GM18498 (cell line): ENCODE results near the gene OR2T5.
"Not testable (repeated sequence)": the region's sequence is repeated elsewhere in the genome, so short reads cannot be mapped to it uniquely, and the experiment has no call there.

Experiments used
- ATAC-seq: cut with Tn5 transposase; IDR thresholded peaks from one replicate; pipeline ENCODE4 v1.9.1; 2021; ENCODE audit warnings: mild to moderate bottlenecking, moderate library complexity; ENCODE audit not compliant: unreplicated experiment

The OR2T5 gene

DNA sequence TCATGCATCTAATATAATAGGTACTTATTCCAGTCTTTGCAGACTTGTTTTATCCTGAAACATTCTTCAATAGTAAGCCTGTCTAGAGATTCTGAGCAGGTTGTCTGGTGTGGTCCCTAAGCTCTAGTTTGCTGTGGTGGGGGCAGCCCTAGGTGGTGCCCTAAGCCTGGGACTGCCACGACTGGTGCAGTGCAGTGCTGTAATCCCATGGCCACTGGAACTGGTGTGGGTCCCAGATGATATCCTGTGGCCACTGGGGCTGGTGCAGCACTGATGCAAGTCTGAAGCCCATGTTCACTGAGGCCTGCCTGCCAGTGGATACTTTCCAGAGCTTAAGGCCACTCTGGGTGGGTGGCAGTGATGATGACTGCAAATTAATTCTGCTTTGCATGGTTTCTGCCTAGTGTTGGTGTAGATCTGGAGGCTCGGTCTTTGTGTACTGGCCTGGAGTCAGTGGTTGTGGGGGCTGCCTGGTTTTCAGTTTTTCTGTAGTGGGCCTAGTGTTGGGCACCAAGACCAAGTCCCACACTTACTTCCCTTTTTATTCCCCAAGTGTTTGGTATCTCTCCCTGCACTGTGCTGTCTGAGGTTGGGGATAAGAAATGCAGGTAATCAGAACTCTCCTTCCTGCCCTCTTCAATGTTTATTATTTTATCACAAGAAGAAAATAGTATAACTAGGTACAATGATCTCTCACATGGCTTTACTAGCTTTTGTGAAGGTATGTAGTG lies 12.1 kb downstream of the OR2T5 start:
- ATAC-seq: not testable (repeated sequence)

DNA sequence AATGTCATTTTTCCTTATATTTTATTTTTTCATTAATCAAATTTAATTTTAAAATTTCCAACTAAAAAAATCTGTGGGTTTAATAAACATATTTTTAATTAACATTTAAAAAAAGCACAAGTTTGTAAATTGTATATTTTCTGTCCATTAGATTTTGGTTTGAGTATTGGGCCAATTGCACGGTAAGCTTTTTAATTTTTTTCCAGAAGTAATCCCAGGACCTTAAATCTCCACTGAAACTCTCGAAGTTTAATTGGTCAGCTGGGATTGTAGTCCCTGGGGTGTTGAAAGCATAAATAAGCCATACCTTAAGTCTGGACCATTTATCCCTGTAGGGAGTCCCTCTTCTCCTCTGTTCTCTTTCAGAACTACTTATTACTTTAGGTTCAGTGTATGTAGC lies 19.4 kb downstream of the OR2T5 start, which contains the start of gene OR2G6:
Gene OR2G6 (plus strand): TSS at position 301 of the 400 bp plus-strand sequence. CDS start 13,574 bp downstream, outside the sequence.
- not testable (repeated sequence) for ATAC-seq

DNA sequence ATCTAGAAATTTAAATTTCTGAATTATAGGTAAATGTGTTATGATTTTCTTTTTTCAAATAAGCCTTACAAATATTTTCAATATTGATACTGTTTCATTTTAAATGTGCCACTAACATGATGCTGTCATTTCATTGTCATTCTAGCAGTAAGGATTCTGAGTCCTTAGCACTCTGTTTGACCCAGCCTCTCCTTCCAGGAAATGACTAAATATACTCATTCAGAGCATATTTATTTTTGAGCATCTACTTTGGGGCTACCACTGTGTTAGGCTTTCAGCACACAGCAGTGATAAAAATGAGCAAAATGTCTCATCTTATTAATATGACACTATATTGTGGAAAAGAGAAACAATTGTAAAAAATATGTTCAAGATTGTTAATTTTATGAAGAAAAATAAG lies 21.8 kb downstream of the OR2T5 start:
- ATAC-seq: not testable (repeated sequence)

DNA sequence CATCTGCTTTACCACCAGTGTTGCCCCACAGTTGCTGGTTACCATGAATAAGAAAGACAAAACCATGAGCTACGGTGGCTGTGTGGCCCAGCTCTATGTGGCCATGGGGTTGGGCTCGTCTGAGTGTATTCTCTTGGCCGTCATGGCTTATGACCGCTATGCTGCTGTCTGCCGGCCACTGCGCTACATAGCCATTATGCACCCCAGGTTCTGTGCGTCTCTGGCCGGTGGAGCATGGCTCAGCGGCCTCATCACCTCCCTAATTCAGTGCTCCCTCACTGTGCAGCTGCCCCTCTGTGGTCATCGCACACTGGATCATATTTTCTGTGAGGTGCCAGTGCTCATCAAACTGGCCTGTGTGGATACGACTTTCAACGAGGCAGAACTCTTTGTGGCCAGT lies 33.5 kb downstream of the OR2T5 start:
- no peak for ATAC-seq

DNA sequence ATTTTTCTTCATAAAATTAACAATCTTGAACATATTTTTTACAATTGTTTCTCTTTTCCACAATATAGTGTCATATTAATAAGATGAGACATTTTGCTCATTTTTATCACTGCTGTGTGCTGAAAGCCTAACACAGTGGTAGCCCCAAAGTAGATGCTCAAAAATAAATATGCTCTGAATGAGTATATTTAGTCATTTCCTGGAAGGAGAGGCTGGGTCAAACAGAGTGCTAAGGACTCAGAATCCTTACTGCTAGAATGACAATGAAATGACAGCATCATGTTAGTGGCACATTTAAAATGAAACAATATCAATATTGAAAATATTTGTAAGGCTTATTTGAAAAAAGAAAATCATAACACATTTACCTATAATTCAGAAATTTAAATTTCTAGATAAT lies 49.1 kb downstream of the OR2T5 start:
- ATAC-seq: not testable (repeated sequence)
